B cell (primary cell): ENCODE data around the gene TRABD2B. TPM values are rescaled to one million over a fixed set of nuclear protein-coding genes. Genes with fewer than 3 reads are reported as not detected.

Experiments used
- ATAC-seq: fragments of 200-7000 bp; cut with Tn5 transposase; one replicate; pipeline ENCODE4 v1.10.0; 2021; ENCODE audit warnings: low read depth, mild to moderate bottlenecking, moderate number of reproducible peaks, moderate library complexity
- CTCF ChIA-PET: fragments of 350-600 bp; sonication (Branson Sonifier 250); formaldehyde crosslinking; loops from one replicate; lab custom pipeline; 2021; ENCODE audit warnings: antibody characterized with exemption, inconsistent platforms; lab: Charles Lee
- POLR2A ChIA-PET: fragments of 350-600 bp; sonication (Branson Sonifier 250); formaldehyde crosslinking; loops from one replicate; lab custom pipeline; 2021; ENCODE audit warnings: antibody characterized with exemption; lab: Charles Lee
- DNase-seq: peaks from one replicate; pipeline ENCODE4 v3.0.0; 2013
- H2AFZ ChIP-seq: 2 replicates; pipeline ENCODE4 v1.6.1; 2012; ENCODE audit warnings: mild to moderate bottlenecking, low read depth, low read length; ENCODE audit not compliant: insufficient read depth, poor library complexity, severe bottlenecking
- H3K27ac ChIP-seq, 2 donors: 1 replicate in 1 of 2; 2 replicates in 1 of 2; pipeline ENCODE4 v1.5.1; 2012 to 2013; ENCODE audit warnings: low read length in 2 of 2, mild to moderate bottlenecking in 2 of 2, moderate library complexity in 1 of 2
- H3K27me3 ChIP-seq, 4 experiments: fragments of 200-600 bp in 1 of 4; sonication (generic) in 1 of 4; replicated peaks in 1 of 4; 1 replicate in 2 of 4; 2 replicates in 2 of 4; pipeline versions ENCODE4 v1.6.1 to v1.7.0; 2013 to 2016; ENCODE audit warnings: low read length in 3 of 4, mild to moderate bottlenecking in 2 of 4, mixed read lengths in 1 of 4, moderate library complexity in 1 of 4; ENCODE audit not compliant: insufficient read depth in 4 of 4, control insufficient read depth in 3 of 4; ENCODE audit errors: control extremely low read depth in 1 of 4
- H3K36me3 ChIP-seq, 2 experiments: replicated peaks in 1 of 2; 1 replicate in 1 of 2; 2 replicates in 1 of 2; pipeline versions ENCODE4 v1.6.1 to v1.7.1; 2013; ENCODE audit warnings: low read length in 1 of 2; ENCODE audit not compliant: insufficient read depth in 2 of 2, control insufficient read depth in 1 of 2; ENCODE audit errors: control extremely low read depth in 1 of 2, extremely low read depth in 1 of 2
- H3K4me1 ChIP-seq, 2 donors: fragments of 200-600 bp in 1 of 2; sonication (generic) in 1 of 2; 1 replicate in 1 of 2; 2 replicates in 1 of 2; pipeline versions ENCODE4 v1.5.1 to v1.6.1; 2013 to 2017; ENCODE audit warnings: low read length in 2 of 2; ENCODE audit not compliant: control insufficient read depth in 2 of 2, insufficient read depth in 2 of 2
- H3K4me2 ChIP-seq: replicated peaks from 2 replicates; pipeline ENCODE3; 2012; ENCODE audit warnings: mild to moderate bottlenecking, low read depth, low read length; ENCODE audit not compliant: poor library complexity, severe bottlenecking
- H3K4me3 ChIP-seq, 5 experiments: fragments of 200-600 bp in 1 of 5; sonication (generic) in 1 of 5; 1 replicate in 3 of 5; 2 replicates in 2 of 5; pipeline versions ENCODE4 v1.5.1 to v1.7.0; 2011 to 2016; ENCODE audit warnings: low read length in 4 of 5, mild to moderate bottlenecking in 4 of 5, low read depth in 2 of 5, control low read depth in 1 of 5, moderate library complexity in 1 of 5; ENCODE audit not compliant: insufficient read depth in 1 of 5; ENCODE audit errors: control extremely low read depth in 1 of 5, extremely low read depth in 1 of 5
- H3K79me2 ChIP-seq: fragments of 200-600 bp; sonication (generic); one replicate; pipeline ENCODE4 v1.6.0; 2016; ENCODE audit warnings: low read length; ENCODE audit not compliant: control insufficient read depth, insufficient read depth
- H3K9ac ChIP-seq: fragments of 200-600 bp; sonication (generic); 2 replicates; pipeline ENCODE4 v1.6.1; 2017; ENCODE audit warnings: mild to moderate bottlenecking, low read length, moderate library complexity
- H3K9me3 ChIP-seq, 3 donors: one replicate each; pipeline versions ENCODE4 v1.6.1 to v1.7.1; 2013; ENCODE audit warnings: low read length in 2 of 3; ENCODE audit not compliant: control insufficient read depth in 2 of 3, insufficient read depth in 1 of 3; ENCODE audit errors: control extremely low read depth in 1 of 3
- H4K20me1 ChIP-seq: 2 replicates; pipeline ENCODE4 v1.6.0; 2012; ENCODE audit warnings: mild to moderate bottlenecking, low read length; ENCODE audit not compliant: insufficient read depth, control insufficient read depth, poor library complexity, severe bottlenecking
- H3K27ac Mint-ChIP-seq: one replicate; pipeline ENCODE4 v1.8.0; 2021; ENCODE audit warnings: mixed read lengths
- H3K27me3 Mint-ChIP-seq: one replicate; pipeline ENCODE4 v1.8.0; 2021; ENCODE audit warnings: mixed read lengths
- H3K4me1 Mint-ChIP-seq: one replicate; pipeline ENCODE4 v1.8.0; 2021; ENCODE audit warnings: mixed read lengths
- H3K4me3 Mint-ChIP-seq: one replicate; pipeline ENCODE4 v1.8.0; 2021; ENCODE audit warnings: mixed read lengths
- H3K9me3 Mint-ChIP-seq: one replicate; pipeline ENCODE4 v1.8.0; 2022; ENCODE audit warnings: mixed read lengths; ENCODE audit not compliant: insufficient read depth
- EZH2 ChIP-seq: IDR thresholded peaks from 2 replicates; pipeline ENCODE4 v1.6.1; 2012; ENCODE audit warnings: borderline replicate concordance, low read depth, mild to moderate bottlenecking, moderate library complexity, low read length; ENCODE audit not compliant: insufficient read depth, poor library complexity, severe bottlenecking
- WGBS: methylation state at CpG from one replicate; pipeline ENCODE4 v1.1.5; 2013; ENCODE audit warnings: missing lambda C conversion rate; ENCODE audit not compliant: insufficient coverage; 5-methylcytosine and 5-hydroxymethylcytosine counted together
- intact Hi-C: fragments of 100-400 bp; cut with micrococcal nuclease; formaldehyde crosslinking; loops from one replicate; pipeline ENCODE4 v1.10.0; 2022
- polyA plus RNA-seq: library from polyadenylated mRNA; depleted of rRNA; stranded (reverse); fragments of >200 nt; gene quantifications from 2 replicates; pipeline ENCODE4 v1.2.3, GENCODE V29; 2012
- total RNA-seq, 2 donors: library from RNA; stranded (reverse); fragments of 120-200 nt in 1 of 2; gene quantifications; 1 replicate in 1 of 2; 2 replicates in 1 of 2; pipeline versions ENCODE4 v1.2.3 to v1.2.4, GENCODE V29; 2013 to 2022
- TF ChIP-seq, protein P1 (sequence below): fragments of 200-600 bp; IDR thresholded peaks from one replicate; pipeline ENCODE4 v1.8.0; 2022; ENCODE audit warnings: antibody characterized with exemption, mild to moderate bottlenecking

Gene TRABD2B
- total and polyA plus RNA-seq, 2 donors (not counting 1 experiment from before 2014, with no cell fraction given): not detected

DNA sequence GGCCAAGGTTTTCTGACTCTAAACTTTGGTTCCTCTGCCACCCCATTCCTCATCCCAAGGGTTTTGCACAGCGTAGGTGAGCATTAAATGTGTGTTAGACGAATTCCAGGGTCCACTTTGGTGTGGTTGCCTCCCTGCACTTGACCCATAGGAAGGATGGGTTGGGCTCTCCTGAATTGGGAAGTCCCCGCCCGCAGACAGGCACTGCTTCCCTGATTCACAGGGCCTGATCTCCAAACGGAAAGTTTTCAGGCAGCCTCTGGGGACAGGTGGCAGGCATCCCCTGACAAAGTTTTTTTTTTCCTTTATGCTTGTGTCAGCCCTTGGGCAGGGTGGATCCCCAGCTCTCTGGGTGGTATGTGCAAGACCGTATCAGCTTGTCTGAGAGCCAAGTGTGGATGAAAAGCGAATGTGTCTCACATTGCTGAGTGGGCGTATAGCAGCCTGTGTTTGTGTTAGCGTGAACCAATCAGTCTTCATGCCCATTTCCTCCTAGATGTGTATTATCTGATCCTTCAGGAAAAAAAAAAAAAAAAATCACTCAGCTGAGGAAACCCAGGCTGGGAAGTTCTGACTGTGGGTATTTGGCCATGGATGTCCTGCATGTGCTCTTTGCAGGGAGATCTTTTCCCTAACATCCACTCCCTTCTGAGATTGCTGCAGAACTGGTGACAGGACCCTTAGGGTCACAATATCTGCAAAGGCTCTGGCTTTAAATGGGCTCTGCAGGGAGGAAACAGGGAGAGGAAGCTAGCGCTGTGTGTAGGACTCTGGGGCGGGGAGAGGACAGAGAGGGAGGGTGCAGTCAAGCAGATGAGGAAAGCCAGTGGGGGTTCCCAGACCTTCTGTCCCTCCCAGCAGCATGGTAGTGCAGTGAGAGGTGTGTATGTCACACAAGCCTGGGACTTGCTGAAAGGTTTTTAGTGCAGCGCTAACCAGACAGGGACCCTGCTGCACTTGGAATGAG is 42.2 kb upstream of the TRABD2B start:
- H3K27ac Mint-ChIP-seq: no peak overlapping the region
- intact Hi-C loops: no loop called here
- TF ChIP-seq, protein P1, sequence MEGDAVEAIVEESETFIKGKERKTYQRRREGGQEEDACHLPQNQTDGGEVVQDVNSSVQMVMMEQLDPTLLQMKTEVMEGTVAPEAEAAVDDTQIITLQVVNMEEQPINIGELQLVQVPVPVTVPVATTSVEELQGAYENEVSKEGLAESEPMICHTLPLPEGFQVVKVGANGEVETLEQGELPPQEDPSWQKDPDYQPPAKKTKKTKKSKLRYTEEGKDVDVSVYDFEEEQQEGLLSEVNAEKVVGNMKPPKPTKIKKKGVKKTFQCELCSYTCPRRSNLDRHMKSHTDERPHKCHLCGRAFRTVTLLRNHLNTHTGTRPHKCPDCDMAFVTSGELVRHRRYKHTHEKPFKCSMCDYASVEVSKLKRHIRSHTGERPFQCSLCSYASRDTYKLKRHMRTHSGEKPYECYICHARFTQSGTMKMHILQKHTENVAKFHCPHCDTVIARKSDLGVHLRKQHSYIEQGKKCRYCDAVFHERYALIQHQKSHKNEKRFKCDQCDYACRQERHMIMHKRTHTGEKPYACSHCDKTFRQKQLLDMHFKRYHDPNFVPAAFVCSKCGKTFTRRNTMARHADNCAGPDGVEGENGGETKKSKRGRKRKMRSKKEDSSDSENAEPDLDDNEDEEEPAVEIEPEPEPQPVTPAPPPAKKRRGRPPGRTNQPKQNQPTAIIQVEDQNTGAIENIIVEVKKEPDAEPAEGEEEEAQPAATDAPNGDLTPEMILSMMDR: no peak
- no peak for TF ChIP-seq EZH2
- H3K9me3 Mint-ChIP-seq: no peaks in the 10 kb centered on the region
- Histone ChIP-seq H3K36me3 (no peaks in the 10 kb centered on the region), H3K9me3 (no peaks in the 10 kb centered on the region), H3K27ac (no peak overlapping the region), H3K9ac (no peak overlapping the region), H4K20me1 (no peaks in the 10 kb centered on the region), H3K4me3 (no peak overlapping the region), H3K4me1 (no peaks in the 10 kb centered on the region), H3K79me2 (no peaks in the 10 kb centered on the region), H3K27me3 (no peaks in the 10 kb centered on the region), H3K4me2 (no peak overlapping the region), H2AFZ (no peak overlapping the region)
- H3K27me3 Mint-ChIP-seq: peaks cover 13% of the 10 kb centered on the region
- H3K4me1 Mint-ChIP-seq: no peaks in the 10 kb centered on the region
- 68% methylated on average over 10 of the region's 12 CpGs for WGBS
- ChIA-PET CTCF (no interaction called here), POLR2A (no interaction called here)
- ATAC-seq (no peak), DNase-seq (no peak)
- H3K4me3 Mint-ChIP-seq: no peak overlapping the region

DNA sequence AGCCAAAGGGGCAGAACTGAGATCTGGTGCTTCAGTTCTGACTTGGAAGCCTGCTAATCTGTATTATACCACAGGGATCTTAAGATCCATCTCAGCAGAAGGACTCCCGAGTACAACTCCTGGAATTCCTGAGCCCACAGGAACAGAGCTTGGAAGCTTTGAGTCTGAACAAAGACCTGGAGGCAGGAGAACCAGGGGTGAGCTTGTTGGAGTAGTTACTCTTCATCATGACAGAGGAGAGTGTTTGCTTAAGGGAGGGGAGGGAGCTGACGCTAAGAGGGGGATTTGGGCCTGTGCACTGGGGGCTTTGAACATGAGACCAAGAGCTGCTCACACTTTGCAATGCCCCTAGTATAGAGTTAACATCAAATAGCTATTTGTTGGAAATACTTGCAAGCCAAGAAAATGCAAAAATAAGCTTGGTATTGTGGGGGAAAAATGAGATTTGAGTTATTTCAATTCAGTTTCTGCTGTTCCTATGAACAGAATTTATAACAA is 41.1 kb upstream of the TRABD2B start:
- CTCF ChIA-PET: no interaction called here
- DNase-seq (no peak), ATAC-seq (no peak)
- intact Hi-C loops: no loop called here
- Histone ChIP-seq H3K4me3 (no peak overlapping the region), H3K27me3 (no peaks in the 10 kb centered on the region), H3K4me2 (no peak overlapping the region), H3K9ac (no peak overlapping the region), H3K4me1 (no peaks in the 10 kb centered on the region), H3K79me2 (no peaks in the 10 kb centered on the region), H3K9me3 (no peaks in the 10 kb centered on the region), H3K27ac (no peak overlapping the region), H4K20me1 (no peaks in the 10 kb centered on the region), H3K36me3 (no peaks in the 10 kb centered on the region), H2AFZ (no peak overlapping the region)
- POLR2A ChIA-PET: no interaction called here
- no peak overlapping the region for H3K27ac Mint-ChIP-seq
- H3K9me3 Mint-ChIP-seq: no peaks in the 10 kb centered on the region
- H3K4me1 Mint-ChIP-seq: no peaks in the 10 kb centered on the region
- 90% methylated on average over 1 of the region's 2 CpGs for WGBS
- no peak overlapping the region for H3K4me3 Mint-ChIP-seq
- TF ChIP-seq EZH2: no peak
- TF ChIP-seq, protein P1: no peak
- peaks cover 13% of the 10 kb centered on the region for H3K27me3 Mint-ChIP-seq
